ENCODE results near the gene TTLL3.
A peak's percentile ranks its signal among the peaks of the same experiment; 100 is the strongest.

TTLL3 gene

GRCh38 chr3:9792405-9793160, 17.5 kb upstream of the TTLL3 start, which contains the start of the genes ARPC4 and TADA3:
Gene ARPC4, plus strand, starts transcription at chr3:9793082. Its CDS starts 40 bp downstream, at chr3:9793122.
Gene TADA3, minus strand, starts transcription at chr3:9792473. Its CDS starts 1,007 bp downstream, at chr3:9791466.
- TF ChIP-seq, protein P1, sequence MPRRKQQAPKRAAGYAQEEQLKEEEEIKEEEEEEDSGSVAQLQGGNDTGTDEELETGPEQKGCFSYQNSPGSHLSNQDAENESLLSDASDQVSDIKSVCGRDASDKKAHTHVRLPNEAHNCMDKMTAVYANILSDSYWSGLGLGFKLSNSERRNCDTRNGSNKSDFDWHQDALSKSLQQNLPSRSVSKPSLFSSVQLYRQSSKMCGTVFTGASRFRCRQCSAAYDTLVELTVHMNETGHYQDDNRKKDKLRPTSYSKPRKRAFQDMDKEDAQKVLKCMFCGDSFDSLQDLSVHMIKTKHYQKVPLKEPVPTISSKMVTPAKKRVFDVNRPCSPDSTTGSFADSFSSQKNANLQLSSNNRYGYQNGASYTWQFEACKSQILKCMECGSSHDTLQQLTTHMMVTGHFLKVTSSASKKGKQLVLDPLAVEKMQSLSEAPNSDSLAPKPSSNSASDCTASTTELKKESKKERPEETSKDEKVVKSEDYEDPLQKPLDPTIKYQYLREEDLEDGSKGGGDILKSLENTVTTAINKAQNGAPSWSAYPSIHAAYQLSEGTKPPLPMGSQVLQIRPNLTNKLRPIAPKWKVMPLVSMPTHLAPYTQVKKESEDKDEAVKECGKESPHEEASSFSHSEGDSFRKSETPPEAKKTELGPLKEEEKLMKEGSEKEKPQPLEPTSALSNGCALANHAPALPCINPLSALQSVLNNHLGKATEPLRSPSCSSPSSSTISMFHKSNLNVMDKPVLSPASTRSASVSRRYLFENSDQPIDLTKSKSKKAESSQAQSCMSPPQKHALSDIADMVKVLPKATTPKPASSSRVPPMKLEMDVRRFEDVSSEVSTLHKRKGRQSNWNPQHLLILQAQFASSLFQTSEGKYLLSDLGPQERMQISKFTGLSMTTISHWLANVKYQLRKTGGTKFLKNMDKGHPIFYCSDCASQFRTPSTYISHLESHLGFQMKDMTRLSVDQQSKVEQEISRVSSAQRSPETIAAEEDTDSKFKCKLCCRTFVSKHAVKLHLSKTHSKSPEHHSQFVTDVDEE (CRISPR knock-in tag; IDR thresholded peaks at IDR 0.05), result no peak
- TF ChIP-seq TOX (CRISPR knock-in tag; IDR thresholded peaks at IDR 0.05; ENCODE audit: borderline replicate concordance) (no peak), TCF4 (CRISPR knock-in tag; IDR thresholded peaks at IDR 0.05; ENCODE audit: borderline replicate concordance) (no peak), PATZ1 (CRISPR knock-in tag; IDR thresholded peaks at IDR 0.05; ENCODE audit: borderline replicate concordance) (no peak; the same call in 1 of the 2 replicates), CSDC2 (CRISPR knock-in tag; IDR thresholded peaks at IDR 0.05) (no peak), RARB (CRISPR knock-in tag; IDR thresholded peaks at IDR 0.05) (no peak)
- ATAC-seq, result peak; percentile 93

GRCh38 chr3:9793161-9793781, 16.8 kb upstream of the TTLL3 start:
- no peak for TF ChIP-seq ZNF565 (CRISPR knock-in tag; conservative IDR thresholded peaks at IDR 0.05; ENCODE audit: low read depth)
- peak; percentile 14; the same call in 1 of the 2 replicates for TF ChIP-seq ZC3H10 (CRISPR knock-in tag; IDR thresholded peaks at IDR 0.05)
- TF ChIP-seq BACH2 (CRISPR knock-in tag; IDR thresholded peaks at IDR 0.05; ENCODE audit: borderline replicate concordance), result no peak
- peak; percentile 50 for ATAC-seq

GRCh38 chr3:9794400-9794799, 15.7 kb upstream of the TTLL3 start:
- TF ChIP-seq CREB5 (CRISPR knock-in tag; IDR thresholded peaks at IDR 0.05; ENCODE audit: low read depth) (no peak), ZNF565 (CRISPR knock-in tag; conservative IDR thresholded peaks at IDR 0.05; ENCODE audit: low read depth) (no peak), ZFP30 (CRISPR knock-in tag; IDR thresholded peaks at IDR 0.05) (no peak), BACH2 (CRISPR knock-in tag; IDR thresholded peaks at IDR 0.05; ENCODE audit: borderline replicate concordance) (no peak), CSDC2 (CRISPR knock-in tag; IDR thresholded peaks at IDR 0.05) (no peak), PATZ1 (CRISPR knock-in tag; IDR thresholded peaks at IDR 0.05; ENCODE audit: borderline replicate concordance) (no peak), SNAI2 (CRISPR knock-in tag; IDR thresholded peaks at IDR 0.05) (no peak)
- ATAC-seq, result no peak

DNA sequence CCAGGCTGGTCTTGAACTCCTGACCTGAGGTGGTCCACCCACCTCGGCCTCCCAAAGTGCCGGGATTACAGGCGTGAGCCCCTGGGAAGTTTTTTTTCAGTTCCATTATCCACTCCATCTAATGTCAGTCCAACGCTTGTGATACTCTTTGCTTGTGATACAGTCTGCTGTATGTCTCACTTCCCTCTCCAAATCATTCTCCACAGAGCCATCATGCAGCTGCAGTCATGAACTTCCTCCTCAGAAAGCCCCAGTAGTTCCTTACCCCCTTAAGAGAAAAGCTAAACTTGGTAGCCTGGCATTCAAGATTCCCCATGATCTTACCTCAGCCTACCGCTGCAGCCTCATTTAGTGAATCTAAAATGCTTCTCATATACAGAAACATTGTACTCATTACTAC, 14.9 kb upstream of the TTLL3 start:
- TF ChIP-seq CREB5 (CRISPR knock-in tag; IDR thresholded peaks at IDR 0.05; ENCODE audit: low read depth), result no peak
- TF ChIP-seq ZNF565 (CRISPR knock-in tag; conservative IDR thresholded peaks at IDR 0.05; ENCODE audit: low read depth), result no peak
- TF ChIP-seq RARB (CRISPR knock-in tag; IDR thresholded peaks at IDR 0.05), result no peak
- no peak for TF ChIP-seq CSDC2 (CRISPR knock-in tag; IDR thresholded peaks at IDR 0.05)
- no peak for TF ChIP-seq ZFP30 (CRISPR knock-in tag; IDR thresholded peaks at IDR 0.05)
- TF ChIP-seq, protein P1 (CRISPR knock-in tag; IDR thresholded peaks at IDR 0.05), result no peak
- TF ChIP-seq, protein P2, sequence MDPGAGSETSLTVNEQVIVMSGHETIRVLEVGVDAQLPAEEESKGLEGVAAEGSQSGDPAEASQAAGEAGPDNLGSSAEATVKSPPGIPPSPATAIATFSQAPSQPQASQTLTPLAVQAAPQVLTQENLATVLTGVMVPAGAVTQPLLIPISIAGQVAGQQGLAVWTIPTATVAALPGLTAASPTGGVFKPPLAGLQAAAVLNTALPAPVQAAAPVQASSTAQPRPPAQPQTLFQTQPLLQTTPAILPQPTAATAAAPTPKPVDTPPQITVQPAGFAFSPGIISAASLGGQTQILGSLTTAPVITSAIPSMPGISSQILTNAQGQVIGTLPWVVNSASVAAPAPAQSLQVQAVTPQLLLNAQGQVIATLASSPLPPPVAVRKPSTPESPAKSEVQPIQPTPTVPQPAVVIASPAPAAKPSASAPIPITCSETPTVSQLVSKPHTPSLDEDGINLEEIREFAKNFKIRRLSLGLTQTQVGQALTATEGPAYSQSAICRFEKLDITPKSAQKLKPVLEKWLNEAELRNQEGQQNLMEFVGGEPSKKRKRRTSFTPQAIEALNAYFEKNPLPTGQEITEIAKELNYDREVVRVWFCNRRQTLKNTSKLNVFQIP (CRISPR knock-in tag; IDR thresholded peaks at IDR 0.05; ENCODE audit: borderline replicate concordance, low read depth), result no peak
- TF ChIP-seq OSR1 (CRISPR knock-in tag; IDR thresholded peaks at IDR 0.05), result no peak
- TF ChIP-seq ZNF8 (CRISPR knock-in tag; IDR thresholded peaks at IDR 0.05), result no peak
- TF ChIP-seq TCF4 (CRISPR knock-in tag; IDR thresholded peaks at IDR 0.05; ENCODE audit: borderline replicate concordance), result no peak
- no peak for TF ChIP-seq ZC3H10 (CRISPR knock-in tag; IDR thresholded peaks at IDR 0.05)
- no peak for TF ChIP-seq ARNTL (CRISPR knock-in tag; IDR thresholded peaks at IDR 0.05; ENCODE audit: borderline replicate concordance, low read depth)
- TF ChIP-seq SNAI2 (CRISPR knock-in tag; IDR thresholded peaks at IDR 0.05), result no peak
- ATAC-seq, result no peak
